Activated CD4-positive, alpha-beta T cell treated with anti-CD3 and anti-CD28 coated beads, Interleukin-2, amount 50 U/mL, for 16 hours (primary cell): ENCODE measurements around the gene TNFRSF11A.
A peak's percentile ranks its signal among the peaks of the same experiment; 100 is the strongest.

ENCODE experiments used
- DNase-seq: peaks from one replicate; pipeline ENCODE4 v3.0.0-alpha.2; 2020

The TNFRSF11A gene

GRCh38 chr18:62345909-62346308, 20.8 kb downstream of the TNFRSF11A start:
- no peak for DNase-seq

GRCh38 chr18:62346333-62347088, 21.4 kb downstream of the TNFRSF11A start:
- DNase-seq: no peak

GRCh38 chr18:62347089-62347506, 22.0 kb downstream of the TNFRSF11A start:
- DNase-seq: peak; percentile 66

- no peak for DNase-seq
These were observed 23.4 kb downstream of the TNFRSF11A start for GRCh38 chr18:62348474-62348873.

- no peak for DNase-seq
These were observed 28.1 kb downstream of the TNFRSF11A start for GRCh38 chr18:62353170-62353569.

- DNase-seq: no peak
These were observed 29.0 kb downstream of the TNFRSF11A start for GRCh38 chr18:62354151-62354550.

- peak; percentile 37 for DNase-seq
These were observed 32.1 kb downstream of the TNFRSF11A start for GRCh38 chr18:62357079-62357719.

GRCh38 chr18:62360805-62361204, 35.7 kb downstream of the TNFRSF11A start:
- DNase-seq: no peak

- DNase-seq: no peak
These were observed 36.2 kb downstream of the TNFRSF11A start for GRCh38 chr18:62361288-62361687.

GRCh38 chr18:62364558-62364957, 39.4 kb downstream of the TNFRSF11A start:
- no peak for DNase-seq

GRCh38 chr18:62365420-62365819, 40.3 kb downstream of the TNFRSF11A start:
- DNase-seq: peak; percentile 48

- DNase-seq: no peak
These were observed 41.9 kb downstream of the TNFRSF11A start for GRCh38 chr18:62366992-62367391.

GRCh38 chr18:62368100-62368499, 43.0 kb downstream of the TNFRSF11A start:
- DNase-seq: peak; percentile 79

GRCh38 chr18:62369129-62369644, 44.1 kb downstream of the TNFRSF11A start:
- no peak for DNase-seq

- peak; percentile 18 for DNase-seq
These were observed 45.3 kb downstream of the TNFRSF11A start for GRCh38 chr18:62370366-62370765.

GRCh38 chr18:62371436-62371835, 46.3 kb downstream of the TNFRSF11A start:
- no peak for DNase-seq

- DNase-seq: no peak
These were observed 47.0 kb downstream of the TNFRSF11A start for GRCh38 chr18:62372156-62372555.

GRCh38 chr18:62372882-62373281, 47.8 kb downstream of the TNFRSF11A start:
- no peak for DNase-seq

GRCh38 chr18:62374410-62374965, 49.4 kb downstream of the TNFRSF11A start:
- no peak for DNase-seq

- no peak for DNase-seq
These were observed 52.2 kb downstream of the TNFRSF11A start for GRCh38 chr18:62377131-62377807.

- DNase-seq: peak; percentile 28
These were observed 53.9 kb downstream of the TNFRSF11A start for GRCh38 chr18:62379051-62379450.

GRCh38 chr18:62381373-62381772, 56.3 kb downstream of the TNFRSF11A start:
- DNase-seq: no peak

GRCh38 chr18:62384068-62384467, 59.0 kb downstream of the TNFRSF11A start:
- DNase-seq: no peak
